B cell (primary cell): ENCODE data around the gene SALL2. TPM values are rescaled to one million over a fixed set of nuclear protein-coding genes. Genes with fewer than 3 reads are reported as not detected.

Experiments used
- ATAC-seq: fragments of 200-7000 bp; cut with Tn5 transposase; one replicate; pipeline ENCODE4 v1.10.0; 2021; ENCODE audit warnings: low read depth, mild to moderate bottlenecking, moderate number of reproducible peaks, moderate library complexity
- CTCF ChIA-PET: fragments of 350-600 bp; sonication (Branson Sonifier 250); formaldehyde crosslinking; loops from one replicate; lab custom pipeline; 2021; ENCODE audit warnings: antibody characterized with exemption, inconsistent platforms; lab: Charles Lee
- POLR2A ChIA-PET: fragments of 350-600 bp; sonication (Branson Sonifier 250); formaldehyde crosslinking; loops from one replicate; lab custom pipeline; 2021; ENCODE audit warnings: antibody characterized with exemption; lab: Charles Lee
- DNase-seq: peaks from one replicate; pipeline ENCODE4 v3.0.0; 2013
- H2AFZ ChIP-seq: 2 replicates; pipeline ENCODE4 v1.6.1; 2012; ENCODE audit warnings: mild to moderate bottlenecking, low read depth, low read length; ENCODE audit not compliant: insufficient read depth, poor library complexity, severe bottlenecking
- H3K27ac ChIP-seq, 2 donors: 1 replicate in 1 of 2; 2 replicates in 1 of 2; pipeline ENCODE4 v1.5.1; 2012 to 2013; ENCODE audit warnings: low read length in 2 of 2, mild to moderate bottlenecking in 2 of 2, moderate library complexity in 1 of 2
- H3K27me3 ChIP-seq, 4 experiments: fragments of 200-600 bp in 1 of 4; sonication (generic) in 1 of 4; replicated peaks in 1 of 4; 1 replicate in 2 of 4; 2 replicates in 2 of 4; pipeline versions ENCODE4 v1.6.1 to v1.7.0; 2013 to 2016; ENCODE audit warnings: low read length in 3 of 4, mild to moderate bottlenecking in 2 of 4, mixed read lengths in 1 of 4, moderate library complexity in 1 of 4; ENCODE audit not compliant: insufficient read depth in 4 of 4, control insufficient read depth in 3 of 4; ENCODE audit errors: control extremely low read depth in 1 of 4
- H3K36me3 ChIP-seq, 2 experiments: replicated peaks in 1 of 2; 1 replicate in 1 of 2; 2 replicates in 1 of 2; pipeline versions ENCODE4 v1.6.1 to v1.7.1; 2013; ENCODE audit warnings: low read length in 1 of 2; ENCODE audit not compliant: insufficient read depth in 2 of 2, control insufficient read depth in 1 of 2; ENCODE audit errors: control extremely low read depth in 1 of 2, extremely low read depth in 1 of 2
- H3K4me1 ChIP-seq, 2 donors: fragments of 200-600 bp in 1 of 2; sonication (generic) in 1 of 2; 1 replicate in 1 of 2; 2 replicates in 1 of 2; pipeline versions ENCODE4 v1.5.1 to v1.6.1; 2013 to 2017; ENCODE audit warnings: low read length in 2 of 2; ENCODE audit not compliant: control insufficient read depth in 2 of 2, insufficient read depth in 2 of 2
- H3K4me2 ChIP-seq: replicated peaks from 2 replicates; pipeline ENCODE3; 2012; ENCODE audit warnings: mild to moderate bottlenecking, low read depth, low read length; ENCODE audit not compliant: poor library complexity, severe bottlenecking
- H3K4me3 ChIP-seq, 5 experiments: fragments of 200-600 bp in 1 of 5; sonication (generic) in 1 of 5; 1 replicate in 3 of 5; 2 replicates in 2 of 5; pipeline versions ENCODE4 v1.5.1 to v1.7.0; 2011 to 2016; ENCODE audit warnings: low read length in 4 of 5, mild to moderate bottlenecking in 4 of 5, low read depth in 2 of 5, control low read depth in 1 of 5, moderate library complexity in 1 of 5; ENCODE audit not compliant: insufficient read depth in 1 of 5; ENCODE audit errors: control extremely low read depth in 1 of 5, extremely low read depth in 1 of 5
- H3K79me2 ChIP-seq: fragments of 200-600 bp; sonication (generic); one replicate; pipeline ENCODE4 v1.6.0; 2016; ENCODE audit warnings: low read length; ENCODE audit not compliant: control insufficient read depth, insufficient read depth
- H3K9ac ChIP-seq: fragments of 200-600 bp; sonication (generic); 2 replicates; pipeline ENCODE4 v1.6.1; 2017; ENCODE audit warnings: mild to moderate bottlenecking, low read length, moderate library complexity
- H3K9me3 ChIP-seq, 3 donors: one replicate each; pipeline versions ENCODE4 v1.6.1 to v1.7.1; 2013; ENCODE audit warnings: low read length in 2 of 3; ENCODE audit not compliant: control insufficient read depth in 2 of 3, insufficient read depth in 1 of 3; ENCODE audit errors: control extremely low read depth in 1 of 3
- H4K20me1 ChIP-seq: 2 replicates; pipeline ENCODE4 v1.6.0; 2012; ENCODE audit warnings: mild to moderate bottlenecking, low read length; ENCODE audit not compliant: insufficient read depth, control insufficient read depth, poor library complexity, severe bottlenecking
- H3K27ac Mint-ChIP-seq: one replicate; pipeline ENCODE4 v1.8.0; 2021; ENCODE audit warnings: mixed read lengths
- H3K27me3 Mint-ChIP-seq: one replicate; pipeline ENCODE4 v1.8.0; 2021; ENCODE audit warnings: mixed read lengths
- H3K4me1 Mint-ChIP-seq: one replicate; pipeline ENCODE4 v1.8.0; 2021; ENCODE audit warnings: mixed read lengths
- H3K4me3 Mint-ChIP-seq: one replicate; pipeline ENCODE4 v1.8.0; 2021; ENCODE audit warnings: mixed read lengths
- H3K9me3 Mint-ChIP-seq: one replicate; pipeline ENCODE4 v1.8.0; 2022; ENCODE audit warnings: mixed read lengths; ENCODE audit not compliant: insufficient read depth
- EZH2 ChIP-seq: IDR thresholded peaks from 2 replicates; pipeline ENCODE4 v1.6.1; 2012; ENCODE audit warnings: borderline replicate concordance, low read depth, mild to moderate bottlenecking, moderate library complexity, low read length; ENCODE audit not compliant: insufficient read depth, poor library complexity, severe bottlenecking
- WGBS: methylation state at CpG from one replicate; pipeline ENCODE4 v1.1.5; 2013; ENCODE audit warnings: missing lambda C conversion rate; ENCODE audit not compliant: insufficient coverage; 5-methylcytosine and 5-hydroxymethylcytosine counted together
- intact Hi-C: fragments of 100-400 bp; cut with micrococcal nuclease; formaldehyde crosslinking; loops from one replicate; pipeline ENCODE4 v1.10.0; 2022
- polyA plus RNA-seq: library from polyadenylated mRNA; depleted of rRNA; stranded (reverse); fragments of >200 nt; gene quantifications from 2 replicates; pipeline ENCODE4 v1.2.3, GENCODE V29; 2012
- total RNA-seq, 2 donors: library from RNA; stranded (reverse); fragments of 120-200 nt in 1 of 2; gene quantifications; 1 replicate in 1 of 2; 2 replicates in 1 of 2; pipeline versions ENCODE4 v1.2.3 to v1.2.4, GENCODE V29; 2013 to 2022
- TF ChIP-seq, protein P1 (sequence below): fragments of 200-600 bp; IDR thresholded peaks from one replicate; pipeline ENCODE4 v1.8.0; 2022; ENCODE audit warnings: antibody characterized with exemption, mild to moderate bottlenecking

The SALL2 gene
- total and polyA plus RNA-seq, 2 donors (not counting 1 experiment from before 2014, with no cell fraction given), result 0.39 to 2.5 TPM

DNA sequence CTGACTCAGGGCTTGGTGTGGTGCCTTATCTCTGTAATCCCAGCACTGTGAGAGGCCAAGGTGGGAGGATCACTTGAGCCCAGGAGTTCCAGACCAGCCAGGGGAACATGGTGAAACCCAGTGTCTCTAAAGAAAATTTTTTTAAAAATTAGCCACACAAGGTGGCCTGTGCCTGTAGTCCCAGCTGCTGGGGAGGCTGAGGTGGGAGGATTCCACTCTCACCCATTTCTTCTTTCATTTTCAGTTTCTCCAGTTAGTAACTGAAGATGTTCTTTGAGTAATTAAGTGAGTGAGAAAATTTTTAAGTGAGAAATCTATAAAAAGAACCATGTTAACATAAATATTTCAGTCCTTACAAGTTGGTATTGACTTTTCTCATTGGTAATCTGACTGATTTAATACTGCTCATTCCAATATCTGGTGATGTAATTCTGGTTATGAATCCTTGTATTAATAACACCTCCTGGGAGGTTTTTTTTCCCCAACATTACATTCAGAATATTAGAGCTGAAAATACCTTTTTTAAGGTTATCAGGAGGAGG, 21.1 kb downstream of the SALL2 start:
- peaks cover 10% of the 10 kb centered on the region for H4K20me1 ChIP-seq
- CTCF ChIA-PET, result interaction anchor here (1.0 kb wide), 1 partner anchor 56 kb away, joined by 3 read pairs; no protein-coding TSS in a partner anchor
- POLR2A ChIA-PET, result no interaction called here
- intact Hi-C loops, result no loop called here
- no peak overlapping the region for H2AFZ ChIP-seq
- peaks cover 65% of the 10 kb centered on the region for H3K79me2 ChIP-seq
- no peak overlapping the region for H3K9ac ChIP-seq
- Mint-ChIP-seq H3K9me3 (no peaks in the 10 kb centered on the region), H3K27me3 (no peaks in the 10 kb centered on the region), H3K4me3 (no peak overlapping the region), H3K4me1 (peaks cover 34% of the 10 kb centered on the region), H3K27ac (no peak overlapping the region)
- H3K27me3 ChIP-seq, result no peaks in the 10 kb centered on the region
- H3K4me3 ChIP-seq, result no peak overlapping the region
- no peaks in the 10 kb centered on the region for H3K9me3 ChIP-seq
- H3K36me3 ChIP-seq, result peaks cover 13 to 52% of the 10 kb centered on the region in 2 experiments
- DNase-seq, result no peak
- H3K27ac ChIP-seq, result peak overlapping the region in 1 of 2 donors; percentile 28
- peak overlapping the region; percentile 24 for H3K4me2 ChIP-seq
- TF ChIP-seq, protein P1, sequence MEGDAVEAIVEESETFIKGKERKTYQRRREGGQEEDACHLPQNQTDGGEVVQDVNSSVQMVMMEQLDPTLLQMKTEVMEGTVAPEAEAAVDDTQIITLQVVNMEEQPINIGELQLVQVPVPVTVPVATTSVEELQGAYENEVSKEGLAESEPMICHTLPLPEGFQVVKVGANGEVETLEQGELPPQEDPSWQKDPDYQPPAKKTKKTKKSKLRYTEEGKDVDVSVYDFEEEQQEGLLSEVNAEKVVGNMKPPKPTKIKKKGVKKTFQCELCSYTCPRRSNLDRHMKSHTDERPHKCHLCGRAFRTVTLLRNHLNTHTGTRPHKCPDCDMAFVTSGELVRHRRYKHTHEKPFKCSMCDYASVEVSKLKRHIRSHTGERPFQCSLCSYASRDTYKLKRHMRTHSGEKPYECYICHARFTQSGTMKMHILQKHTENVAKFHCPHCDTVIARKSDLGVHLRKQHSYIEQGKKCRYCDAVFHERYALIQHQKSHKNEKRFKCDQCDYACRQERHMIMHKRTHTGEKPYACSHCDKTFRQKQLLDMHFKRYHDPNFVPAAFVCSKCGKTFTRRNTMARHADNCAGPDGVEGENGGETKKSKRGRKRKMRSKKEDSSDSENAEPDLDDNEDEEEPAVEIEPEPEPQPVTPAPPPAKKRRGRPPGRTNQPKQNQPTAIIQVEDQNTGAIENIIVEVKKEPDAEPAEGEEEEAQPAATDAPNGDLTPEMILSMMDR, result no peak
- TF ChIP-seq EZH2, result no peak
- ATAC-seq, result no peak
- H3K4me1 ChIP-seq, result peaks cover 12 to 18% of the 10 kb centered on the region in 2 donors

DNA sequence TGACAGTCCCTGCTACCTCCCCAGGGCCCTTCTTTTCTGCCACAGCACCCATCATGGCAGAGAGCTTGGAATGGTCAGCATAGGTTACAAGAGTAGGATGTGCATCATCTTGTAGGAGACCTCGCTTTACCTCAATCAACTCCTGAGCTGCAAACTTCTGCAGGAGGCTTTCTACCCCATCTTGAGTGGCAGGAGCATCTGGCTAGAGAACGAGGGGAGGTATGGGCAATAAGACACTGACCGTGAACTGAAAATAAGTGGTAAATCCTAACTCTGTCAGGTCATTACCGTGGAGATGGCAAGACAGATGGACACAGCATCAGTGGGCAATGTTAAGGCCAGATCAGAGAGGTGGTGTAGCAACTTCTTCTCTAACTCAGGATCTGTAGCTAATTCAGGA, 22.8 kb downstream of the SALL2 start:
- DNase-seq (no peak), ATAC-seq (no peak)
- Histone ChIP-seq H3K9ac (no peak overlapping the region), H4K20me1 (peaks cover 10% of the 10 kb centered on the region), H3K4me3 (no peak overlapping the region), H3K4me1 (peaks cover 4 to 9% of the 10 kb centered on the region in 2 donors), H3K9me3 (no peaks in the 10 kb centered on the region), H3K27me3 (no peaks in the 10 kb centered on the region), H2AFZ (no peak overlapping the region), H3K27ac (no peak overlapping the region), H3K79me2 (peaks cover 48% of the 10 kb centered on the region), H3K4me2 (no peak overlapping the region), H3K36me3 (peaks cover 17 to 65% of the 10 kb centered on the region in 2 experiments)
- intact Hi-C loops, result no loop called here
- peaks cover 20% of the 10 kb centered on the region for H3K4me1 Mint-ChIP-seq
- H3K9me3 Mint-ChIP-seq, result no peaks in the 10 kb centered on the region
- CTCF ChIA-PET, result no interaction called here
- no peak for TF ChIP-seq EZH2
- TF ChIP-seq, protein P1, result no peak
- 98% methylated on average over 3 of the region's 4 CpGs for WGBS
- no peaks in the 10 kb centered on the region for H3K27me3 Mint-ChIP-seq
- POLR2A ChIA-PET, result interaction anchor here (1.0 kb wide), 1 partner anchor 23 kb away, joined by 3 read pairs; no protein-coding TSS in a partner anchor
- no peak overlapping the region for H3K27ac Mint-ChIP-seq
- H3K4me3 Mint-ChIP-seq, result no peak overlapping the region
